ENCODE results near the gene HBP1. TPM values are rescaled to one million over a fixed set of nuclear protein-coding genes. Genes with fewer than 3 reads are reported as not detected.

Gene HBP1
- total and polyA plus RNA-seq, 2 of the 8 experiments (the other 6 are each of a cell fraction or from before 2014, with no cell fraction given), result 28.9 to 29.2 TPM

GRCh38 chr7:107166736-107167426 is 1.9 kb upstream of the HBP1 start:
- POLR2A ChIA-PET (ENCODE audit: partially characterized antibody), result interaction anchor here (0.6 to 1.5 kb wide), 5 partner anchors 8 to 780 kb away, joined by 3 to 5 read pairs (median 3); no protein-coding TSS in a partner anchor
- Histone ChIP-seq H4K8ac (ENCODE audit: extremely low read depth, insufficient read depth, low read length) (no peak overlapping the region), H3K9me3 (ENCODE audit: insufficient read depth in 2 of 2, low read depth in 1 of 2, low read length in 1 of 2) (no peaks in the 10 kb centered on the region), H3K56ac (replicated peaks; ENCODE audit: insufficient read length, low read depth, low read length) (no peak overlapping the region), H2BK12ac (ENCODE audit: low read depth, low read length) (no peak overlapping the region), H2BK15ac (ENCODE audit: low read length) (no peak overlapping the region), H4K5ac (ENCODE audit: insufficient read length, low read depth, low read length) (no peak overlapping the region), H2AFZ (ENCODE audit: low read length) (peak overlapping the region; percentile 69; the same call in 1 of the 2 replicates), H3K27me3 (replicated peaks in 1 of 4; ENCODE audit: control insufficient read depth in 3 of 4, extremely low read depth in 1 of 4, insufficient read depth in 3 of 4, low read length in 3 of 4) (no peaks in the 10 kb centered on the region), H3K23ac (ENCODE audit: insufficient read length) (no peak overlapping the region), H3K4ac (replicated peaks; ENCODE audit: insufficient read length, low read depth, low read length) (no peak overlapping the region), H3K14ac (ENCODE audit: insufficient read length) (no peak overlapping the region), H3K23me2 (ENCODE audit: low read depth, low read length) (peaks cover 4% of the 10 kb centered on the region), H3K4me3 (ENCODE audit: extremely low read depth in 1 of 4, insufficient read depth in 2 of 4, low read depth in 3 of 4, low read length in 4 of 4) (peak overlapping the region; percentile 57 to 85 (median 78); a peak in 5 of 8 replicates), H3K9ac (replicated peaks in 1 of 4; ENCODE audit: extremely low read depth in 1 of 4, low read depth in 3 of 4, low read length in 3 of 4) (no peak overlapping the region), H2BK120ac (replicated peaks; ENCODE audit: low read depth, low read length) (no peak overlapping the region), H3K27ac (ENCODE audit: low read depth, low read length) (peak overlapping the region; percentile 96; the same call in 1 of the 2 replicates), H3K4me1 (replicated peaks in 1 of 4; ENCODE audit: control insufficient read depth in 3 of 4, insufficient read depth in 4 of 4, low read length in 3 of 4) (peaks cover 0 to 2% (median under 1%) of the 10 kb centered on the region in 4 experiments; a peak in 2 of 7 replicates), H2AK5ac (ENCODE audit: low read depth, low read length) (no peak overlapping the region), H3K36me3 (ENCODE audit: control insufficient read depth in 2 of 4, insufficient read depth in 4 of 4, low read length in 3 of 4) (no peaks in the 10 kb centered on the region), H3K18ac (ENCODE audit: extremely low read depth, low read length) (no peak overlapping the region), H2BK5ac (ENCODE audit: low read depth, low read length) (no peak overlapping the region), H3K79me1 (ENCODE audit: low read depth, low read length) (no peaks in the 10 kb centered on the region), H4K91ac (replicated peaks; ENCODE audit: insufficient read length, low read length) (no peak overlapping the region), H4K20me1 (replicated peaks in 1 of 2; ENCODE audit: control insufficient read depth in 1 of 2, insufficient read depth in 2 of 2, low read length in 2 of 2) (no peaks in the 10 kb centered on the region), H2BK20ac (ENCODE audit: low read length) (no peak overlapping the region), H3K4me2 (ENCODE audit: insufficient read depth in 1 of 2, low read depth in 2 of 2, low read length in 2 of 2) (peak overlapping the region; percentile 73 to 93; a peak in 3 of 4 replicates), H3K79me2 (ENCODE audit: control insufficient read depth in 1 of 2, insufficient read depth in 2 of 2, low read length in 2 of 2) (peaks cover 6 to 18% of the 10 kb centered on the region in 2 experiments)
- FAIRE-seq, result no peak
- CTCF ChIA-PET (ENCODE audit: partially characterized antibody), result interaction anchor here (0.6 to 6.6 kb wide), 5 partner anchors 11 to 491 kb away, joined by 3 to 68 read pairs (median 7); no protein-coding TSS in a partner anchor
- TF ChIP-seq CBX5 (IDR thresholded peaks at IDR 0.05; ENCODE audit: low read depth, low read length) (no peak), BCL11A (IDR thresholded peaks at IDR 0.05; ENCODE audit: low read depth in 2 of 2, low read length in 2 of 2) (no peak), ASH2L (IDR thresholded peaks at IDR 0.05; ENCODE audit: low read length) (no peak)
- WGBS, 2 experiments (ENCODE audit: extremely low coverage in 1 of 2, insufficient coverage in 1 of 2, insufficient read length in 1 of 2, insufficient replicate concordance in 2 of 2, low coverage in 1 of 2, low lambda C conversion rate in 2 of 2, missing lambda C conversion rate in 1 of 2), result 68% methylated on average over 5 of the region's 5 CpGs; no CpG with 5 or more reads in 1 of the 2 experiments
- DNase-seq (ENCODE audit: low read depth in 1 of 2, low spot score in 2 of 2), result no peak

Measured in H1 (cell line).